ENCODE data around the gene TMEM184A. TPM values are rescaled to one million over a fixed set of nuclear protein-coding genes. Genes with fewer than 3 reads are reported as not detected.

The TMEM184A gene
- total RNA-seq, 2 donors from 2014 or later, result 4.6 to 5.1 TPM

DNA sequence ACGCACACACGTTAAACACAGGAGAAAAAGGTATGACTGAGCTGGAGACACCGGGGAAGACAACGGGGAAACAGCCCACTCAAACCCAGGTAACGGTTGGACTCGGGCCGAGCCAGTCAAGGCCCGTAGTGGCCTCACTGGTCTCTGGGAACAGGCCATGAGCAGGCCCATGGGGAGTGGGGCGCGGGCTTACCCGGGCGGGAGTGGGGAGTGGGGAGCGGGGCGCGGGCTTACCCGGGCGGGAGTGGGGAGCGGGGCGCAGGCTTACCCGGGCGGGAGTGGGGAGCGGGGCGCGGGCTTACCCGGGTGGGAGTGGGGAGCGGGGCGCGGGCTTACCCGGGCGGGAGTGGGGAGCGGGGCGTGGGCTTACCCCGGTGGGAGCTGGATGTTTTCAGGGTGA is 63.4 kb downstream of the TMEM184A start:
- Histone ChIP-seq H3K27ac (ENCODE audit: low read depth, low read length) (no peak overlapping the region), H3K36me3 (ENCODE audit: control insufficient read depth, insufficient read depth, low read length) (peaks cover 35% of the 10 kb centered on the region), H3K4me3 (ENCODE audit: low read length) (no peak overlapping the region), H3K4me1 (ENCODE audit: control insufficient read depth, insufficient read depth, low read length) (no peaks in the 10 kb centered on the region), H3K27me3 (ENCODE audit: control insufficient read depth, insufficient read depth, low read length, poor library complexity, severe bottlenecking) (no peaks in the 10 kb centered on the region), H3K9ac (ENCODE audit: extremely low read depth, low read length, poor library complexity, severe bottlenecking) (no peak overlapping the region), H3K9me3 (ENCODE audit: control insufficient read depth, low read length) (no peaks in the 10 kb centered on the region)
- no peak overlapping the region for H3K27ac Mint-ChIP-seq
- 90 to 100% methylated on average over 2 to 33 of the region's 33 CpGs for WGBS, 2 experiments (ENCODE audit: insufficient coverage in 1 of 2, insufficient read length in 1 of 2)
- H3K36me3 Mint-ChIP-seq (ENCODE audit: low read depth), result peaks cover 49% of the 10 kb centered on the region
- H3K4me1 Mint-ChIP-seq, result no peaks in the 10 kb centered on the region
- no peaks in the 10 kb centered on the region for H3K9me3 Mint-ChIP-seq
- no peaks in the 10 kb centered on the region for H3K27me3 Mint-ChIP-seq (ENCODE audit: insufficient read depth)
- H3K4me3 Mint-ChIP-seq, result no peak overlapping the region
- DNase-seq, result no peak
- TF ChIP-seq, protein P1, sequence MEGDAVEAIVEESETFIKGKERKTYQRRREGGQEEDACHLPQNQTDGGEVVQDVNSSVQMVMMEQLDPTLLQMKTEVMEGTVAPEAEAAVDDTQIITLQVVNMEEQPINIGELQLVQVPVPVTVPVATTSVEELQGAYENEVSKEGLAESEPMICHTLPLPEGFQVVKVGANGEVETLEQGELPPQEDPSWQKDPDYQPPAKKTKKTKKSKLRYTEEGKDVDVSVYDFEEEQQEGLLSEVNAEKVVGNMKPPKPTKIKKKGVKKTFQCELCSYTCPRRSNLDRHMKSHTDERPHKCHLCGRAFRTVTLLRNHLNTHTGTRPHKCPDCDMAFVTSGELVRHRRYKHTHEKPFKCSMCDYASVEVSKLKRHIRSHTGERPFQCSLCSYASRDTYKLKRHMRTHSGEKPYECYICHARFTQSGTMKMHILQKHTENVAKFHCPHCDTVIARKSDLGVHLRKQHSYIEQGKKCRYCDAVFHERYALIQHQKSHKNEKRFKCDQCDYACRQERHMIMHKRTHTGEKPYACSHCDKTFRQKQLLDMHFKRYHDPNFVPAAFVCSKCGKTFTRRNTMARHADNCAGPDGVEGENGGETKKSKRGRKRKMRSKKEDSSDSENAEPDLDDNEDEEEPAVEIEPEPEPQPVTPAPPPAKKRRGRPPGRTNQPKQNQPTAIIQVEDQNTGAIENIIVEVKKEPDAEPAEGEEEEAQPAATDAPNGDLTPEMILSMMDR (conservative IDR thresholded peaks at IDR 0.05), result no peak

Other genes starting within 250 kb of the TMEM184A start
- 10 to 100 TPM; 19.4 to 24.8 TPM for gene MICALL2, start 96.7 kb downstream of the TMEM184A start, total RNA-seq
- gene INTS1, start 51.8 kb downstream of the TMEM184A start, total RNA-seq, result 100 to 1,000 TPM; 145 to 178 TPM
- gene MAFK, start 25.5 kb downstream of the TMEM184A start, total RNA-seq, result 10 to 100 TPM in 1 of 2 donors, 1 to 10 TPM in 1; 7.7 to 10.7 TPM
- gene PSMG3, start 13.8 kb upstream of the TMEM184A start, total RNA-seq, result 10 to 100 TPM; 30.1 to 44.3 TPM
- gene ELFN1, start 114.1 kb upstream of the TMEM184A start, total RNA-seq, result 1 to 10 TPM; 2.1 to 5.0 TPM